ENCODE measurements around the gene TP73. TPM values are rescaled to one million over a fixed set of nuclear protein-coding genes. Genes with fewer than 3 reads are reported as not detected.

Gene TP73
- total RNA-seq, 1 experiment from 2014 or later = 19.2 TPM

- TF ChIP-seq POLR2A (IDR thresholded peaks at IDR 0.05; ENCODE audit: borderline replicate concordance, extremely low read depth, insufficient read depth, insufficient read length) (no peak), ZFX (IDR thresholded peaks at IDR 0.05) (no peak), SRF (IDR thresholded peaks at IDR 0.05; ENCODE audit: low read depth) (no peak), EGR1 (IDR thresholded peaks at IDR 0.05; ENCODE audit: low read depth) (no peak), EZH2phosphoT487 (IDR thresholded peaks at IDR 0.05; ENCODE audit: borderline replicate concordance) (no peak), JUND (IDR thresholded peaks at IDR 0.05) (no peak), YY1 (IDR thresholded peaks at IDR 0.05; ENCODE audit: extremely low read depth, insufficient replicate concordance, low read depth, low read length) (no peak), ATF3 (IDR thresholded peaks at IDR 0.05) (no peak)
- TF ChIP-seq, protein P1, sequence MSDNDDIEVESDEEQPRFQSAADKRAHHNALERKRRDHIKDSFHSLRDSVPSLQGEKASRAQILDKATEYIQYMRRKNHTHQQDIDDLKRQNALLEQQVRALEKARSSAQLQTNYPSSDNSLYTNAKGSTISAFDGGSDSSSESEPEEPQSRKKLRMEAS (IDR thresholded peaks at IDR 0.05) = no peak
- TF ChIP-seq, protein P2, sequence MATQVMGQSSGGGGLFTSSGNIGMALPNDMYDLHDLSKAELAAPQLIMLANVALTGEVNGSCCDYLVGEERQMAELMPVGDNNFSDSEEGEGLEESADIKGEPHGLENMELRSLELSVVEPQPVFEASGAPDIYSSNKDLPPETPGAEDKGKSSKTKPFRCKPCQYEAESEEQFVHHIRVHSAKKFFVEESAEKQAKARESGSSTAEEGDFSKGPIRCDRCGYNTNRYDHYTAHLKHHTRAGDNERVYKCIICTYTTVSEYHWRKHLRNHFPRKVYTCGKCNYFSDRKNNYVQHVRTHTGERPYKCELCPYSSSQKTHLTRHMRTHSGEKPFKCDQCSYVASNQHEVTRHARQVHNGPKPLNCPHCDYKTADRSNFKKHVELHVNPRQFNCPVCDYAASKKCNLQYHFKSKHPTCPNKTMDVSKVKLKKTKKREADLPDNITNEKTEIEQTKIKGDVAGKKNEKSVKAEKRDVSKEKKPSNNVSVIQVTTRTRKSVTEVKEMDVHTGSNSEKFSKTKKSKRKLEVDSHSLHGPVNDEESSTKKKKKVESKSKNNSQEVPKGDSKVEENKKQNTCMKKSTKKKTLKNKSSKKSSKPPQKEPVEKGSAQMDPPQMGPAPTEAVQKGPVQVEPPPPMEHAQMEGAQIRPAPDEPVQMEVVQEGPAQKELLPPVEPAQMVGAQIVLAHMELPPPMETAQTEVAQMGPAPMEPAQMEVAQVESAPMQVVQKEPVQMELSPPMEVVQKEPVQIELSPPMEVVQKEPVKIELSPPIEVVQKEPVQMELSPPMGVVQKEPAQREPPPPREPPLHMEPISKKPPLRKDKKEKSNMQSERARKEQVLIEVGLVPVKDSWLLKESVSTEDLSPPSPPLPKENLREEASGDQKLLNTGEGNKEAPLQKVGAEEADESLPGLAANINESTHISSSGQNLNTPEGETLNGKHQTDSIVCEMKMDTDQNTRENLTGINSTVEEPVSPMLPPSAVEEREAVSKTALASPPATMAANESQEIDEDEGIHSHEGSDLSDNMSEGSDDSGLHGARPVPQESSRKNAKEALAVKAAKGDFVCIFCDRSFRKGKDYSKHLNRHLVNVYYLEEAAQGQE (IDR thresholded peaks at IDR 0.05; ENCODE audit: low read depth) = no peak
Measured at GRCh38 chr1:3733883-3734589, 81.7 kb downstream of the TP73 start (continued).

DNA sequence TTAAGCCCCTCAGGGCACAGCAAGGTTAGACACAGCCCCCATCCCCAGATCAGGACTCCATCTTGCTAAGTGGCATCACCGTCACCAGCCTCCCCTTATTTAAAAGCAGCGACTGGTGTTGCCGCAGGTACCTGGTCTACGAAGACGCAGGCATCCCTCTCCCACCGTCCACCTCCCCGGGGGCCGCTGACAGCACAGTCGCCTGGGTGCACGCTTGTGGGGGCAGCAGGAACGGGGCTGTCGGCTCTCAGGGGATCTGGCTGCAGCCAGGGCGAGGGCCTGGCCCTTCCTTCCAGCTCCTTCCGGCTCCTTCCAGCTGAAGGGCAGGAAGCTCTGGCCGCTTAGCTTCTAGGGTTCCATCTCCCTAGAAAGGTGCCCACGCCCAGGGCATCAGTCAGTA is 82.3 kb downstream of the TP73 start:
- H3K79me2 ChIP-seq (ENCODE audit: insufficient read depth, low read length) = no peaks in the 10 kb centered on the region
- no peaks in the 10 kb centered on the region for H3K9me3 ChIP-seq (ENCODE audit: control insufficient read depth in 1 of 2, insufficient read depth in 1 of 2, low read depth in 1 of 2, low read length in 2 of 2)
- ChIA-PET CTCF (interaction anchor here (1.8 kb wide), 1 partner anchor 10 kb away, joined by 5 read pairs; no protein-coding TSS in a partner anchor), RAD21 (ENCODE audit: low non-redundant PET in 1 of 2, low total read pairs in 2 of 2, uncharacterized antibody in 2 of 2, unreplicated experiment in 2 of 2) (no interaction called here), POLR2A (no interaction called here)
- no peak overlapping the region for H2AFZ ChIP-seq (ENCODE audit: low read depth, low read length, poor library complexity, severe bottlenecking)
- ATAC-seq (no peak), DNase-seq (ENCODE audit: low read depth, low spot score) (no peak)
- no peaks in the 10 kb centered on the region for H3K36me3 ChIP-seq (ENCODE audit: control insufficient read depth in 1 of 2, insufficient read depth in 2 of 2, low read length in 2 of 2)
- H3K27ac ChIP-seq (ENCODE audit: low read depth, low read length) = no peak overlapping the region
- intact Hi-C loops (cut with micrococcal nuclease) = no loop called here
- BruUV-seq (replicated peaks) = no TSS peak
- no peak overlapping the region for H3K9ac ChIP-seq (ENCODE audit: low read length)
- no peaks in the 10 kb centered on the region for H3K9me2 ChIP-seq (ENCODE audit: insufficient read depth)
- no peaks in the 10 kb centered on the region for H3K4me1 ChIP-seq (ENCODE audit: control insufficient read depth in 1 of 2, insufficient read depth in 2 of 2, low read length in 2 of 2)
- no peaks in the 10 kb centered on the region for H3K27me3 ChIP-seq (ENCODE audit: insufficient read depth, low read length)
- no peak overlapping the region for H3K4me2 ChIP-seq (ENCODE audit: low read length)
- H4K20me1 ChIP-seq (ENCODE audit: insufficient read depth) = no peaks in the 10 kb centered on the region
- no peak overlapping the region for H3K4me3 ChIP-seq (replicated peaks in 1 of 2; ENCODE audit: low read depth in 1 of 2, low read length in 2 of 2)
- no peak for TF ChIP-seq ATF3 (IDR thresholded peaks at IDR 0.05)
- no peak for TF ChIP-seq POLR2A (IDR thresholded peaks at IDR 0.05; ENCODE audit: borderline replicate concordance, extremely low read depth, insufficient read depth, insufficient read length)
- TF ChIP-seq CEBPB (IDR thresholded peaks at IDR 0.05; ENCODE audit: low read depth) = no peak
- no peak for TF ChIP-seq SIN3A (IDR thresholded peaks at IDR 0.05; ENCODE audit: low read depth)
- no peak for TF ChIP-seq POLR2AphosphoS5 (IDR thresholded peaks at IDR 0.05; ENCODE audit: low read depth, low read length)
- TF ChIP-seq, protein P2 (IDR thresholded peaks at IDR 0.05; ENCODE audit: low read depth) = no peak
- TF ChIP-seq EGR1 (IDR thresholded peaks at IDR 0.05; ENCODE audit: low read depth) = no peak
- TF ChIP-seq RAD21 (IDR thresholded peaks at IDR 0.05; ENCODE audit: low read depth) = no peak
- TF ChIP-seq CBX3 (IDR thresholded peaks at IDR 0.05; ENCODE audit: low read depth) = no peak
